Coronary artery (tissue), 2 donors: ENCODE data around the gene COX8C.

Experiments
- DNase-seq: peaks from one replicate; pipeline ENCODE4 v3.0.0-alpha.2; 2017; ENCODE audit warnings: low spot score
- H3K27ac ChIP-seq, 2 donors: fragments of 200-600 bp; sonication (generic); one replicate each; pipeline ENCODE4 v1.5.1; 2016 to 2019
- H3K4me3 ChIP-seq: fragments of 200-600 bp; sonication (generic); 2 replicates; pipeline ENCODE4 v1.5.1; 2016; ENCODE audit warnings: mild to moderate bottlenecking, moderate library complexity
- TF ChIP-seq, protein P1 (sequence below): fragments of 200-600 bp; sonication (generic); IDR thresholded peaks from one replicate; pipeline ENCODE4 v1.5.1; 2019; ENCODE audit warnings: antibody characterized with exemption

The COX8C gene

DNA sequence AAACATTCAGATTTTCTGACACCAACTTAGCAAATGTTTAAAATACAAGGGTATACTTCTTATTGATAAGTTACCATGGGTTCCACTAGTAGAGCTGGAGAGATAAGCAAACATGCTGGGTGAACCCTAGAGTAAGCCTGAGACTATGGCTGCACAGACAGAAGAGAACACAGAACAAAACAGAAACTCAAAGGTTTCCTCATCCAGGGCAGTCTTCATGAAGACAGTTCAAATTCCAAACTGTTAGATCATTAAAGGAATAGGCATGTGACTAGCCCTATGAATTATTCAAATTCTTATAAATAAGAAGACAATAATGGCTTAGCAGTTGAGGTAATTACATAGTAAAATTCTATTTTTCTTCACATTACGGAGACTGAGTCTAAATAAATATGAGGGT lies 42.2 kb upstream of the COX8C start:
- no peak overlapping the region for H3K4me3 ChIP-seq
- DNase-seq: no peak
- no peak overlapping the region for H3K27ac ChIP-seq
- TF ChIP-seq, protein P1, sequence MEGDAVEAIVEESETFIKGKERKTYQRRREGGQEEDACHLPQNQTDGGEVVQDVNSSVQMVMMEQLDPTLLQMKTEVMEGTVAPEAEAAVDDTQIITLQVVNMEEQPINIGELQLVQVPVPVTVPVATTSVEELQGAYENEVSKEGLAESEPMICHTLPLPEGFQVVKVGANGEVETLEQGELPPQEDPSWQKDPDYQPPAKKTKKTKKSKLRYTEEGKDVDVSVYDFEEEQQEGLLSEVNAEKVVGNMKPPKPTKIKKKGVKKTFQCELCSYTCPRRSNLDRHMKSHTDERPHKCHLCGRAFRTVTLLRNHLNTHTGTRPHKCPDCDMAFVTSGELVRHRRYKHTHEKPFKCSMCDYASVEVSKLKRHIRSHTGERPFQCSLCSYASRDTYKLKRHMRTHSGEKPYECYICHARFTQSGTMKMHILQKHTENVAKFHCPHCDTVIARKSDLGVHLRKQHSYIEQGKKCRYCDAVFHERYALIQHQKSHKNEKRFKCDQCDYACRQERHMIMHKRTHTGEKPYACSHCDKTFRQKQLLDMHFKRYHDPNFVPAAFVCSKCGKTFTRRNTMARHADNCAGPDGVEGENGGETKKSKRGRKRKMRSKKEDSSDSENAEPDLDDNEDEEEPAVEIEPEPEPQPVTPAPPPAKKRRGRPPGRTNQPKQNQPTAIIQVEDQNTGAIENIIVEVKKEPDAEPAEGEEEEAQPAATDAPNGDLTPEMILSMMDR: no peak

DNA sequence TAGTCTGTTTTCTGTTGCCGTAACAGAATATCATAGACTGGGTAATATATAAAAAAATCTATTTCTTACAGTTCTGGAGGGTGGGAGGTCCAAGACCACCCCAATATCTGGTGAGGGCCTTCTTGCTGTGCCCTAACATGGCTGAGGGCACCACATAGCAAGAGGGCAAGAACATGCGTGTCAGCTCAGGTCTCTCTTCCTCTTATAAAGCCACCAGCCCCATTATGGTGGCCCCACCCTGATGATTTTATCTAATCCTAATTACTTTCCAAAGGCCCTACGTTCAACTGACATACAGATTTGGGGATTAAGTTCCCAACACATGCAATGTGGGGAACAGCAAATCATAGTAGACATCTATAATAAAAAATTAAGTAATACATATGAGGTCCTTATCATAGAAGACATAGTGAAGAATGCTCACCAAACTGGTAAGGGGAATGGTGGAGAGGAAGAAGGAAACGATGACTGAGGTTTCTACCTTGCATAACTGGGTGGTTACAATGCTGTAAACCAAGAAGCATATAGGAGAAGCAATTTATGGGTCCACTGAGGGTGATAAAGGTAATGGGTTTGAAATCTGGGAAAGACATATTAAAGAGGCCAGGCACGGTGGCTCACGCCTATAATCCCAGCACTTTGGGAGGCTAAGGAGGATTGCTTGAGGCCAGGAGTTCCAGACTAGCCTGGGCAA lies 41.1 kb upstream of the COX8C start:
- Histone ChIP-seq H3K27ac (no peak overlapping the region), H3K4me3 (no peak overlapping the region)
- DNase-seq: no peak
- TF ChIP-seq, protein P1: no peak

DNA sequence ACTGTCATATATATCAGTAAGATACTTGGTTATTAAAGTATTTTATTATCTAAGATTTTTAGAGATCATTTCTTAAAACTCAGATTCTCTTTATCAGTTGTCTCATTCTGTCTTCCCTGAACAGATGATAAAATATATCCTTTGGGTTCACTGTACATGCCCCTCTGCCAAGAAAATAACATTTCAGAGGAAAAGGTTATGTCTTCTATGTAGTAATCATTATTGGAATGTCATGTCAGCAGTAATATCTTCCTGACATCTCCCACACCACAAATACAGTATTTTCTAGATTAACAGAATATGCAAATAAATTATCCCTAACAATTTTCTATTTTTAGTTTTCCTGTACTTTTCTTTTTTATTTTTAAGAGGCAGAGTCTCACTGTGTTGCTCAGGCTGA lies 40.2 kb upstream of the COX8C start:
- H3K4me3 ChIP-seq: no peak overlapping the region

DNA sequence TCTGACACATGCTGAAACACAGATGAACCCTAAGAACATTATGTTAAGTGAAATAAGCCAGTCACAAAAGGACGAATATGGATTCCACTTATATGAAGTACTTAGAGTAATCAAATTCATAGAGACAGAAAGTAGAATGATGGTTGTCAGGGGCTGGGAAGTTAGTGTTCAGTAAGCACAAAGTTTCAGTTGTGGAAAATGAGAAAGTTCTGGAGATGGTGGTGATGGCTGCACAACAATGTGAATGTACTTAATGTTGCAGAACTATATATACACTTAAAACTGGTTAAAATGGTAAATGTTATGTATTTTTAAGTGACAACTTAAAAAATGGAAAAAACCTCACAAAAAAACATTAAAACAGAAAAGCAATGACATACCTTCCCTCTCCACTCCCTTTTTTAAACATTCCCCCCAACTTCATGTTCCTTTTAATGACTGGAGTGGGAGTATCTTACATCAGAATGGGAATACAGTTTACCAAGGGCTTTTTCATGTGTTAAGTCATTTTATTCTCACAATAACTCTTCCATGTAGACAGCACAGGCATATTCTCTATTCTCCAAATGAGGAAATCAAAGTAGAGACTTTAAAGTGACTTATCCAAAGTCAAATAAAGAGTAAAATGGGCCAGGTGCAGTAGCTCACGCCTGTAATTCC lies 38.2 kb upstream of the COX8C start:
- TF ChIP-seq, protein P1: no peak

More for the DNA sequence above, 40.2 kb upstream of the COX8C start:
- TF ChIP-seq, protein P1: no peak
- DNase-seq: no peak
- no peak overlapping the region for H3K27ac ChIP-seq

DNA sequence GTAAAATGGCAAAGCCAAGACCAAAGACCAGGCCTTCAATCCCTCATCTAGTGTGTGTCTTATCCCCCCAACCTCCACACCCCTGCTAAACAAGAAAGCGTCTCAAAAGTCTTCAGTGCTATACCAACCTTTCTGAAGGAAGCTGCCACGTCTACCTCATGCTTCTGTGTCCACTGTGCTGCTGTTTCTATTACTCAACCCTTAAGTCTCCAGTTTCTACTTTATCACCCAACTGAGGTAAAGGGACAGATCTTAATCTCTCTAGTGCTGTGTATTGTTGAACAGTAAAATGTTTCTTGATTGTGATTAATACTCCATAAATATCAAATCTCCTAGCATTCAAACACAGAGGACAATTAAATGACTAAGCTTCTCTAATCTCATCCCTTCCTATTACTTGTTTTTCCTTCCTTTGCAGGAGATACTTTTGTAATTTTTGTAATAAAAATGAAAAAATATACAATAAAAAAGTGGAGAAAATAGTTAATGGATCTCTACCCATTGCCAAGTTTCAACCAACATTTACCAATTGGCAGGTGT lies 37.5 kb upstream of the COX8C start:
- TF ChIP-seq, protein P1: no peak
- Histone ChIP-seq H3K4me3 (no peak overlapping the region), H3K27ac (no peak overlapping the region)
- DNase-seq: no peak

More for the DNA sequence above, 38.2 kb upstream of the COX8C start:
- Histone ChIP-seq H3K4me3 (no peak overlapping the region), H3K27ac (no peak overlapping the region)
- DNase-seq: no peak

DNA sequence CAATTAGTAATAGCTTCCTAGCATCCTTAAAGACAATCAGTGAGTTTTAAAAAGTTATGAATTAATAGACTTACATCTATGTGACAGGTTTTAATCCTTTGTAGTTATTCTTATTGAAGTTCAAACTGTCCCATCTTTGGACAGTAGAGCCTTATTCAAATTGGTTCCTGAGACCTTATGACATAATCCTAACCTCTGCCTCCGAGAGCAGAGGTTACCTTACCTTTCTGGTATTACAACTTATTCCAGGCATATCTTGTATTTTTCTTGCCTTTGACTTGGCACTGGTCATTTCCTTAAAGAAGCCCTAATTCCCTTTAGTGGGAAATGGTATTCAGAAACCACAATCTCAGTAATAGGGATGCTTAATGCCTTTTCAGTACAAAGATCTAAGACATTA lies 35.9 kb upstream of the COX8C start:
- H3K27ac ChIP-seq: no peak overlapping the region
- no peak for DNase-seq
- TF ChIP-seq, protein P1: no peak
- H3K4me3 ChIP-seq: no peak overlapping the region

DNA sequence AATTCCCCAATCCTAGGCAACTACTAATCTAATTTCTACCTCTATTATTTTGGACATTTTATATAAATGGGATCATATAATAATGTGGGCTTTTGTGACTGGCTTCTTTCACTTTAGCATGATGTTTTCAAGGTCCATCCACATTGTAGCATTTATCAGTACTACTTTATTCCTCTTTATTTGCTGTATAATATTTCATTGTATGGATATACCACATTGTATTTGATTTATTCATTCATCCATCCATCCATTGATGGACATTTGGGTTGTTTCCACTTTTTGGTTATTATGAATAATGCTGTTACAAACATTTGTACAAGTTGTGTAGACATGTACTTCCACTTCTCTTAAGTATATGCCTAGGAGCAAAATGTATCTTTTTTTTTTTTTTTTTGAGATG lies 31.4 kb upstream of the COX8C start:
- TF ChIP-seq, protein P1: no peak
- Histone ChIP-seq H3K27ac (no peak overlapping the region), H3K4me3 (no peak overlapping the region)
- DNase-seq: no peak
